IPS-15b (cell line): ENCODE data around the gene TEAD1.
"Not testable (repeated sequence)": the region's sequence is repeated elsewhere in the genome, so short reads cannot be mapped to it uniquely, and the experiment has no call there.

Source experiments
- H3K27me3 ChIP-seq: one replicate; pipeline ENCODE4 v1.6.1; 2013; ENCODE audit warnings: low read length; ENCODE audit not compliant: control insufficient read depth, insufficient read depth
- H3K36me3 ChIP-seq: one replicate; pipeline ENCODE4 v1.6.1; 2013; ENCODE audit warnings: low read length; ENCODE audit not compliant: control insufficient read depth, insufficient read depth
- H3K4me1 ChIP-seq: one replicate; pipeline ENCODE4 v1.6.1; 2013; ENCODE audit warnings: mild to moderate bottlenecking, low read length; ENCODE audit not compliant: control insufficient read depth, insufficient read depth
- H3K4me3 ChIP-seq: one replicate; pipeline ENCODE4 v1.5.1; 2013; ENCODE audit warnings: low read depth, low read length
- H3K9ac ChIP-seq: one replicate; pipeline ENCODE4 v1.6.1; 2013; ENCODE audit warnings: low read depth, mild to moderate bottlenecking, low read length
- H3K9me3 ChIP-seq: one replicate; pipeline ENCODE4 v1.6.1; 2013; ENCODE audit warnings: mild to moderate bottlenecking, low read length; ENCODE audit not compliant: control insufficient read depth, insufficient read depth

The TEAD1 gene

DNA sequence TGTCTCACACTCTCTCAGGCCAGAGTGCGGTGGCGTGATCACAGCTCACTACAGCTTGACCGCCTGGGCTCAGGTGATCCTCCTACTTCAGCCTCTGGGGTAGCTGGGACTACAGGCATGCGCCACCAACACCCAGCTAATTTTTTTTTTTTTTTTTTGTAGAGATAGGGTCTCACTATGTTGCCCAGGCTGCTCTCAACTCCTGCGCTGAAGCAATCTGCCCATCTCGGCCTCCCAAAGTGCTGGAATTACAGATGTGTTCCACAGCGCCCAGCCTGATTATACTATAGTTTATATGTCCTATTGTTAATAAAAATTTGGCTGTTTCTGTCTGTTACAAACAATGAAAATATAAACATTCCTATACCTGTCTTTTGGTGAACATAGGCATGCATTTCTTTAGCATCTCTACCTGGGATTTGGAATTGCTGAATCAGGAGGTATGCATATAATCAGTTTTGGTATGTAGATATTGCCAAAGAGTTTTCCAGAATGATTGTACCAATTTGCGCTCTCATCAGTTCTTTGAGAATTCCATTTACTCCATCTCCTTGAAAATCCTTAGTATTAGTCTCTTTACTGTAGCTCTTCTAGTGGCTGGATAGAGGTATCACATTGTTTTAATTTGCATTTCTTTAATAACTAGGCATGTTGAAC lies 78.8 kb downstream of the TEAD1 start:
- Histone ChIP-seq H3K9ac (no peak overlapping the region), H3K27me3 (no peaks in the 10 kb centered on the region), H3K9me3 (no peaks in the 10 kb centered on the region), H3K36me3 (no peaks in the 10 kb centered on the region), H3K4me3 (no peak overlapping the region), H3K4me1 (peaks cover 29% of the 10 kb centered on the region)

DNA sequence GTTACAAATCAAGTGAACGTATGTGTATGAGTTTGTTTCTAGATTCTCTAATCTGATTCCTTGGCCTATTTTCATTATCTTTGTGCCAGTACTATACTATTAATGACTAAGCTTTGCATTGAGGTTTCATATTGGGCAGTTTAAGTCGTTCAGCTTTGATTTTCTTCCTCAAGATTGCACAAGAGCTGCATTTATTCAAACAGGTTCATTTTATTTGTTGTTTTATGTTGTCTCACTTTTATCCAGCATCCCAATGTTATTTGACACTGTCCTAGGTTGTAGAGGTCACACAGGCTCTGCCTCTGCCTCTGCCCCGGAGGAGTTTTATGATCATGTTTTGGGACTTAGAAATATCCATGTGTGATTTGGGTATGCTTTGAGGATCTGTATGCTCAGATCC lies 79.8 kb downstream of the TEAD1 start:
- no peaks in the 10 kb centered on the region for H3K27me3 ChIP-seq
- no peak overlapping the region for H3K9ac ChIP-seq
- H3K36me3 ChIP-seq, result no peaks in the 10 kb centered on the region
- H3K4me1 ChIP-seq, result peaks cover 23% of the 10 kb centered on the region
- no peak overlapping the region for H3K4me3 ChIP-seq
- H3K9me3 ChIP-seq, result no peaks in the 10 kb centered on the region

DNA sequence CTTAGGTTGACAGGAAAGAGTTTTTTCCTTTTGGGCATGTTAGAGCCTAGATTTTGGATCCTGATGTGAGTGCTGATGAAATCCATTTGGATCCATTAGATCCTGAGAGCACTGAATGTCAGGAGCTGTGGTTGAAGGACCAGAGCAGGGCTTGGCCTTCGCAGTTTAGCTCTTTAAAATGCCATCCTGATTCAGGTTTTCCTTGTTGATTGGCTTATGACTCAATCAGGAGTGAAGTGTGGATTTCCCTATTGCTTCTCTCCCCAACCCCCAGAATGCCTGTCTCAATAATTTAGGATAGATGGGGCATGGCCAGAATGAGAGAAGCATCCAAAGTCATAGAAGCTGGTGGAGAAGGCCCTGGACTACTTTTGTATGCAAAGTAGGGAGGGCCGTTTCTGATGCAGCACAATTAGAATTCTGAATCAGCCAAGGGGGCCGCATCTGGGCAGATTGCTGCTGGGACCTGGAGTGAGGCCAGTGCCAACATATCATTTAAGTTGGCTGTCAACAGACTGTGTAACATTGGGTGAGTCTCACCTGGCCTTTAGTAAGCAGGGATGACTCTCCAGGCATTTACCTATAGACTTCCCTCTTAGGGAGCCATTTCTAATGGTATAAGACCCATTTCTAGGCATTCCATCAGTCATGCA lies 80.5 kb downstream of the TEAD1 start:
- Histone ChIP-seq H3K4me3 (no peak overlapping the region), H3K9me3 (no peaks in the 10 kb centered on the region), H3K36me3 (no peaks in the 10 kb centered on the region), H3K9ac (no peak overlapping the region), H3K4me1 (peaks cover 16% of the 10 kb centered on the region), H3K27me3 (no peaks in the 10 kb centered on the region)

DNA sequence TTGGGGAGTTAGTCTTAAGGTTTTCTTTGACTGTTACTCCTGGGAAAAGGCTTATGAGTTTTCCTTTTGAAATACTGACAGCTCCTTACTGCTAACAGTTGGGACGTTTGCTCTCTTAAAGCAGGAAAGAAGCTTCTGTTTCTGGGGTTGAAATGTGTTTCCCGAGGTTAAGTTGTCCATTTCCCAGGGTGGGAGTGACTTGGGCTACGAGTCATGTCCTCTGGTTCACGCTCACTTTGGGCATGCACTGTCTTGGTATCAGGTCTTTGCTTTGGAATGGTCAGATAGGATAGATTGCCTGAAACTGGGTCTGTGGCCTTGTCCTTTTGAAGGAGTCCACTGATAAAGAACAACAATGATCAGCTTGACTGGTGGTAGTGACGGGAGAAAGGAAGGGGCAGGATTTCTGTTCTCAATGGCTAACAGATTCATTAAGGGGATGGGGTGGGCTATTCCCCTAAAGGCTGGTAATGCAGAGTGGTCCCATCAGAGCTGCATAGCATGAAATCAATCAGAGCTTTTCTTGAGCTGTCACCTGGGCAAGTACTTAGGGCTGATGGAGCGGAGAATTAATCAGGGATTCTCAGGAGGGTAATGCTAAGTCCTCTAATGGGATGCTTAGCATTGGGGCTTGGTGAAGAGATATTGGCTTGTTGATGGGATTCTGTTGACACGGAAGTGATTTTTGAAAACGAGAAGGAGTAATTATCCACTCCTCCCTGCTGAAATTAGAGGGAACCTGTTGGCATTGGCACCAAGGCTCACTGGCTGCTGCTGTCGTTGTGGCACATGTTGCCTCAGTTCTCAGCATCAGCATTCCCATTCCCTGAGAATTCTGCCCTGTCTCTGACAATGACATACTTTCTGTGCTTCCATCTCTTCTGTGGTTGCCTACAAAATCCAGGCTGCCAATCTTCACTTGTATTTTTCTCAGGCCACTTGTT lies 81.6 kb downstream of the TEAD1 start:
- H3K9me3 ChIP-seq, result no peaks in the 10 kb centered on the region
- H3K4me3 ChIP-seq, result no peak overlapping the region
- H3K9ac ChIP-seq, result no peak overlapping the region
- H3K27me3 ChIP-seq, result no peaks in the 10 kb centered on the region
- H3K4me1 ChIP-seq, result peaks cover 8% of the 10 kb centered on the region
- no peaks in the 10 kb centered on the region for H3K36me3 ChIP-seq

DNA sequence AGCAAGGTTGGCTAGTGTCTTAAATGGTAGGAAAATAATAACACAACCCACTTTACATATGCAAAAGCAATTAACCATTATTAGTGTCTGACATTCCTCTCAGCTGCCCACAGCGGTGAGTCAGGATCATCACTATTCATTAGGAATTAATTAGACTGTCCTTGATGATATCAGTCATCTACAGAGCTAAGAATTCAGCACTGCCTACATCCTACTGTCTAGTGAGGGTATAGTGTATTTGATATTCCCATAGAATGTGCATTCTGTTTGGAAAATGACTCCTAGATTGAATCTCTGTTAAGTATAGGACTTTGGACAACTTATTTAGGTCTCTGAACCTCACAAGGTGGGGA lies 82.2 kb downstream of the TEAD1 start:
- no peaks in the 10 kb centered on the region for H3K36me3 ChIP-seq
- H3K4me1 ChIP-seq, result peaks cover 8% of the 10 kb centered on the region

DNA sequence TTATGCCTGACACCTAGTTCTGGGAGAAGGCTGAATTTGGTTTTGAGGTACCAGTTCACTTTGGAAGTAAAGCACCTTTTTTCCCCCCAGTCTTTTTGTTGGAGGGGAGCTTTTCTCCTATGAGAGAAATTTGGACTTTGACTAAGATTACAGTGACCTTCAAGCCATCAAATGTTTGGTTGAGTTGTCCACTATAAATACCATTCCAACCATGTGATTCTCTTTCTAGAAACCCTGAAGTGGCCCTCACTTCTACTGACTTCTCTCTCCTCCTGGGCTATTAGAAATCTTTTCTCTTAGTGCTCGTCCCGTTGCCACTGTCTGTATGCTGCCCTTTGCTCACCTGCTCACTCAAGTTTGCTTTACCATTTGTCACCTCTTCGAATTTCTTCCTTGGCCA lies 82.6 kb downstream of the TEAD1 start:
- Histone ChIP-seq H3K9ac (no peak overlapping the region), H3K27me3 (no peaks in the 10 kb centered on the region), H3K4me3 (no peak overlapping the region), H3K4me1 (peaks cover 8% of the 10 kb centered on the region), H3K36me3 (no peaks in the 10 kb centered on the region), H3K9me3 (no peaks in the 10 kb centered on the region)

More for the DNA sequence above, 82.2 kb downstream of the TEAD1 start:
- Histone ChIP-seq H3K27me3 (no peaks in the 10 kb centered on the region), H3K9me3 (no peaks in the 10 kb centered on the region), H3K4me3 (no peak overlapping the region), H3K9ac (no peak overlapping the region)

DNA sequence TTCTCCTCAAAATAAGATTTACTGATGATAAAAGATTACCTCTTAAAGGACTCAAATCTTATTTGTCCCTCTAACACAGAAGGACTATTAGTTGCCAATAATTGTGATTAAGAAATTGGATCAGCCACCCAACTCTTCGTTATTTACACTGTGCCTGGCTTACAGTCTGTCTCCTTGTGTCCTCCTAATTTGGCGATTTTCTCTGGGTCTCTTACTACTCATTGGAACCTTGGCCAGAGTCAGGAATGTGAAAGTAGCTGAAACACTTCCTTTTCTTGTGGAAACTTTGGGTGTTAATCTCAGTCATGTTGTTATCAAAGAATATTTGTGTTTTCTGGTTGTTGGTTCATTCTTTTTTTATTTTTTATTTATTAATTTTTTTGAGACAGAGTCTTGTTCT lies 83.2 kb downstream of the TEAD1 start:
- H3K9me3 ChIP-seq, result no peaks in the 10 kb centered on the region
- no peak overlapping the region for H3K4me3 ChIP-seq
- H3K4me1 ChIP-seq, result peaks cover 5% of the 10 kb centered on the region
- no peak overlapping the region for H3K9ac ChIP-seq
- no peaks in the 10 kb centered on the region for H3K27me3 ChIP-seq
- H3K36me3 ChIP-seq, result no peaks in the 10 kb centered on the region

DNA sequence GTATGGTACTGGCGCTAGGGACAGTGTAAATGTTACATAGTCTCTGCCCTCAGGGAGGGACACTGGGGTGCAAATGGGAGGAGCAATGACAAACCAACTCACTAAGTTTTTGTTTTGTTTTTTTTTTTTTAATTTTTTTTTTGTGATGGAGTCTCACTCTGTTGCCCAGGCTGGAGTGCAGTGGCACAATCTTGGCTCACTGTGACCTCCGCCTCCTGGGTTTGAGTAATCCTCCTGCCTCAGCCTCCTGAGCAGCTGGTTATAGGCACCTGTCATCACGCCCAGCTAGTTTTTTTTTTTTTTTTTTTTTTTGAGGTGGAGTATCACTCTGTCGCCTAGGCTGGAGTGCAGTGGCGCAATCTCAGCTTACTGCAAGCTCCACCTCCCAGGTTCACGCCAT lies 83.9 kb downstream of the TEAD1 start:
- not testable (repeated sequence) for H3K4me1 ChIP-seq, H3K4me3 ChIP-seq, H3K9me3 ChIP-seq, H3K9ac ChIP-seq, H3K27me3 ChIP-seq, H3K36me3 ChIP-seq

DNA sequence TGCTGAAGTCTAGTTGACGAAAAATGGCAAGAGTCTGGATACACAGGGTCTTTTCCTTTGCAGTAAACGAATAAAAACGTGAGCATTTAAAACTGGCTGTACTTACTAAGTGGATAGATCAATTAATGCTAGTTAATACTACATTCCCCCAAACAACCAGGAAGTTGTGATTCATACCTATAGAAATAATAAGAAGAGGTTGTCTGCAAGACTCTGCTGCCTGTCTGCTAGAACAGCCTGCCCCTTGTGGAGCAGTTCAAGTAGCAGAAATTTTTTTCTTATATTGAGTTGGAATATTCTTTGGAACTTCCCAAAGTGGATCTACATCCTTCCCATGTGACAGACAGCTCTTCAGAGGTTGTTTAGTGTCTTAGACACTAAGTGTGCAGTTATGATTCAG lies 86.8 kb downstream of the TEAD1 start:
- Histone ChIP-seq H3K9me3 (no peaks in the 10 kb centered on the region), H3K9ac (no peak overlapping the region)

DNA sequence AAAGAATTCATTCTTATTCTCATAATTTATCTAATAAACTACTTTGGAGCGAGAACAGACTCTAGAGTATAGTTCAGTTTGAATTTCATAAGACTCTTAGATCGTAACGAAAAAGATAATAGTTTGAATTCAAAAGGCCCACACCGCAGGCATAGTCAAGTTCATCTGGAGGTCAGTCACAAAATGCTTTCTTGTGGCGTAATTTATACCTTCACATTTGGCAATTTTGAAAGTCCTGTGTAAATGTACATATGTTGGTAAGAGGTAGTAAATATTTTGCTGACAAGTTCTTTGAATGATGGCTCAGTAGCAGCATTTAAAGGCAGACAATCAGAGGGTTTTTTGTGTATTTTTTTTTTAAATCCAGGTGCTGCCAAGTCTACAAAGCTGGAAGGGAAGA lies 88.1 kb downstream of the TEAD1 start:
- Histone ChIP-seq H3K36me3 (peaks cover 12% of the 10 kb centered on the region), H3K9ac (no peak overlapping the region), H3K9me3 (no peaks in the 10 kb centered on the region), H3K27me3 (no peaks in the 10 kb centered on the region), H3K4me1 (peaks cover 5% of the 10 kb centered on the region), H3K4me3 (no peak overlapping the region)

More for the DNA sequence above, 86.8 kb downstream of the TEAD1 start:
- H3K27me3 ChIP-seq, result no peaks in the 10 kb centered on the region
- no peak overlapping the region for H3K4me3 ChIP-seq
- peaks cover 12% of the 10 kb centered on the region for H3K36me3 ChIP-seq
- peaks cover 5% of the 10 kb centered on the region for H3K4me1 ChIP-seq

DNA sequence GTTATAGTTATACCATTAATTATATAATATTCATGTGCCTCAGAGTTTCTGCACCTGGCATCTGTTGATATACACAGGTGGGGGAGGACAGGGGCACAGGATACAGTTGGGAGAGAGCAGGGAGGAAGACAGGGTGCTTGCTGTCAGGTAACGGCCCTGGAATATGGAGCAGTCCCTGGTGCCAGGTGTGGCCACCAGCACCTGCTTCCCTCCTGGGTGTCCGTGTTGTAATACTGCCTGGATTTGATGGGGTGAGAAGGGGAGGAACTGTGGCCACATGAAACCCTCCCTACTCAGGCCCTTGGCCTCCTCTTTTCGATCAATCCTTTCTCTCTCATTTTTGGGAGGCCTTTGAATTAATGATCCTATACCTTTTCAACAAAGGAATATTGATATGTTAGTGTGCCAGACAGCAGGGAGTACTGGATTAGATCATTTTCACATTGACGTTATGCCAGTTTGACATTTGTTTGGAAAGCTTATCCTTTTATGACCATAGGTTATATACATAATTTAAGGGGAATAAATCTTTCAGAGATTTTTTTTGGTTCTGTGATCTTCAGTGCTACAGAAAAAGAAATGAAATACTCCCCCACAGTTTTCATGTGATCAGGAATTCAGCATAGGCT lies 88.6 kb downstream of the TEAD1 start:
- Histone ChIP-seq H3K4me3 (no peak overlapping the region), H3K36me3 (peaks cover 12% of the 10 kb centered on the region), H3K4me1 (peaks cover 5% of the 10 kb centered on the region), H3K9ac (no peak overlapping the region), H3K27me3 (no peaks in the 10 kb centered on the region), H3K9me3 (no peaks in the 10 kb centered on the region)
